GM21423 (cell line): ENCODE measurements around the gene MACROD2.

Source experiments
- ATAC-seq: cut with Tn5 transposase; IDR thresholded peaks from one replicate; pipeline ENCODE4 v1.9.1; 2021; ENCODE audit warnings: mild to moderate bottlenecking, moderate library complexity; ENCODE audit not compliant: unreplicated experiment

MACROD2 gene

GRCh38 chr20:15289337-15289736 lies 1294.0 kb downstream of the MACROD2 start:
- ATAC-seq, result no peak

GRCh38 chr20:15292405-15292804 lies 1297.1 kb downstream of the MACROD2 start:
- ATAC-seq, result no peak

- ATAC-seq, result no peak
These were observed 1301.1 kb downstream of the MACROD2 start for GRCh38 chr20:15296422-15296821.

- ATAC-seq, result no peak
These were observed 1302.0 kb downstream of the MACROD2 start for GRCh38 chr20:15297059-15297875.

GRCh38 chr20:15302075-15302474 lies 1306.8 kb downstream of the MACROD2 start:
- no peak for ATAC-seq

- no peak for ATAC-seq
These were observed 1315.0 kb downstream of the MACROD2 start for GRCh38 chr20:15310361-15310760.

GRCh38 chr20:15316556-15316955 lies 1321.2 kb downstream of the MACROD2 start:
- no peak for ATAC-seq

- ATAC-seq, result peak; percentile 74
These were observed 1322.4 kb downstream of the MACROD2 start for GRCh38 chr20:15317546-15318232.

GRCh38 chr20:15318682-15319081 lies 1323.4 kb downstream of the MACROD2 start:
- ATAC-seq, result peak; percentile 34

- ATAC-seq, result no peak
These were observed 1324.1 kb downstream of the MACROD2 start for GRCh38 chr20:15319439-15319838.

- ATAC-seq, result no peak
These were observed 1325.6 kb downstream of the MACROD2 start for GRCh38 chr20:15320941-15321340.

GRCh38 chr20:15327123-15327522 lies 1331.8 kb downstream of the MACROD2 start:
- ATAC-seq, result no peak

GRCh38 chr20:15328084-15328483 lies 1332.8 kb downstream of the MACROD2 start:
- no peak for ATAC-seq

GRCh38 chr20:15332711-15333160 lies 1337.4 kb downstream of the MACROD2 start:
- peak; percentile 76 for ATAC-seq

- ATAC-seq, result peak; percentile 39
These were observed 1337.9 kb downstream of the MACROD2 start for GRCh38 chr20:15333170-15333569.

- ATAC-seq, result no peak
These were observed 1340.7 kb downstream of the MACROD2 start for GRCh38 chr20:15336011-15336410.

- ATAC-seq, result no peak
These were observed 1341.2 kb downstream of the MACROD2 start for GRCh38 chr20:15336536-15336935.

GRCh38 chr20:15339264-15339663 lies 1343.9 kb downstream of the MACROD2 start:
- ATAC-seq, result no peak

- ATAC-seq, result no peak
These were observed 1347.7 kb downstream of the MACROD2 start for GRCh38 chr20:15342991-15343523.

GRCh38 chr20:15345287-15345686 lies 1350.0 kb downstream of the MACROD2 start:
- ATAC-seq, result no peak

- no peak for ATAC-seq
These were observed 1351.5 kb downstream of the MACROD2 start for GRCh38 chr20:15346657-15347280.
